ENCODE data around the gene KDM6B. TPM values are rescaled to one million over a fixed set of nuclear protein-coding genes. Genes with fewer than 3 reads are reported as not detected.

KDM6B gene
- total RNA-seq, 1 donor from 2014 or later: 121 TPM

GRCh38 chr17:7846765-7847661 is 13.0 kb downstream of the KDM6B start:
- Mint-ChIP-seq H3K9me3 (no peaks in the 10 kb centered on the region), H3K36me3 (ENCODE audit: low read depth) (peaks cover 68% of the 10 kb centered on the region), H3K27ac (peak overlapping the region; percentile 37), H3K4me3 (peak overlapping the region; percentile 99), H3K4me1 (peaks cover 40% of the 10 kb centered on the region), H3K27me3 (peaks cover 2% of the 10 kb centered on the region)
- intact Hi-C loops (cut with micrococcal nuclease): loop anchor here (10.0 kb wide), 2 partner anchors 338 to 612 kb away; partner anchors contain the start of genes DVL2 and PHF23
- no peak for DNase-seq

- H3K36me3 Mint-ChIP-seq (ENCODE audit: low read depth): peaks cover 73% of the 10 kb centered on the region
- intact Hi-C loops (cut with micrococcal nuclease): loop anchor here (10.0 kb wide), 2 partner anchors 337 to 613 kb away; partner anchors contain the start of genes DVL2 and PHF23
- no peak for DNase-seq
- no peaks in the 10 kb centered on the region for H3K27me3 Mint-ChIP-seq
- peak overlapping the region; percentile 43 for H3K4me3 Mint-ChIP-seq
- peaks cover 34% of the 10 kb centered on the region for H3K4me1 Mint-ChIP-seq
- no peaks in the 10 kb centered on the region for H3K9me3 Mint-ChIP-seq
- H3K27ac Mint-ChIP-seq: no peak overlapping the region
Measured at GRCh38 chr17:7848131-7848579, 14.1 kb downstream of the KDM6B start.

GRCh38 chr17:7848739-7849129 is 14.7 kb downstream of the KDM6B start:
- peaks cover 71% of the 10 kb centered on the region for H3K36me3 Mint-ChIP-seq (ENCODE audit: low read depth)
- no peaks in the 10 kb centered on the region for H3K9me3 Mint-ChIP-seq
- no peaks in the 10 kb centered on the region for H3K27me3 Mint-ChIP-seq
- intact Hi-C loops (cut with micrococcal nuclease): loop anchor here (10.0 kb wide), 2 partner anchors 336 to 614 kb away; partner anchors contain the start of genes DVL2 and PHF23
- DNase-seq: no peak
- H3K4me3 Mint-ChIP-seq: no peak overlapping the region
- peaks cover 31% of the 10 kb centered on the region for H3K4me1 Mint-ChIP-seq
- H3K27ac Mint-ChIP-seq: no peak overlapping the region

- peak; percentile 56 for DNase-seq
- Mint-ChIP-seq H3K9me3 (no peaks in the 10 kb centered on the region), H3K36me3 (ENCODE audit: low read depth) (peaks cover 71% of the 10 kb centered on the region), H3K4me3 (peak overlapping the region; percentile 50), H3K27me3 (no peaks in the 10 kb centered on the region), H3K4me1 (peaks cover 32% of the 10 kb centered on the region), H3K27ac (no peak overlapping the region)
- intact Hi-C loops (cut with micrococcal nuclease): loop anchor here (10.0 kb wide), 2 partner anchors 336 to 614 kb away; partner anchors contain the start of genes DVL2 and PHF23
Measured at GRCh38 chr17:7849130-7849750, 15.2 kb downstream of the KDM6B start.

GRCh38 chr17:7849751-7850504 is 15.9 kb downstream of the KDM6B start:
- peak; percentile 57 for DNase-seq
- intact Hi-C loops (cut with micrococcal nuclease): loop anchor here (10.0 kb wide), 3 partner anchors 105 to 615 kb away; partner anchors contain the start of genes DVL2 and PHF23
- Mint-ChIP-seq H3K36me3 (ENCODE audit: low read depth) (peaks cover 70% of the 10 kb centered on the region), H3K27me3 (no peaks in the 10 kb centered on the region), H3K4me3 (peak overlapping the region; percentile 50), H3K27ac (no peak overlapping the region), H3K9me3 (no peaks in the 10 kb centered on the region), H3K4me1 (peaks cover 32% of the 10 kb centered on the region)

- no peaks in the 10 kb centered on the region for H3K9me3 Mint-ChIP-seq
- peaks cover 32% of the 10 kb centered on the region for H3K4me1 Mint-ChIP-seq
- DNase-seq: no peak
- peaks cover 71% of the 10 kb centered on the region for H3K36me3 Mint-ChIP-seq (ENCODE audit: low read depth)
- peak overlapping the region; percentile 72 for H3K4me3 Mint-ChIP-seq
- H3K27ac Mint-ChIP-seq: peak overlapping the region; percentile 56
- intact Hi-C loops (cut with micrococcal nuclease): loop anchor here (1.0 to 10.0 kb wide), 4 partner anchors 9 to 106 kb away; partner anchors contain the start of gene KDM6B
- H3K27me3 Mint-ChIP-seq: no peaks in the 10 kb centered on the region
Measured at GRCh38 chr17:7850701-7851437, 16.9 kb downstream of the KDM6B start.

- H3K4me3 Mint-ChIP-seq: peak overlapping the region; percentile 72
- no peaks in the 10 kb centered on the region for H3K9me3 Mint-ChIP-seq
- H3K27me3 Mint-ChIP-seq: no peaks in the 10 kb centered on the region
- H3K27ac Mint-ChIP-seq: peak overlapping the region; percentile 56
- peaks cover 29% of the 10 kb centered on the region for H3K4me1 Mint-ChIP-seq
- intact Hi-C loops (cut with micrococcal nuclease): loop anchor here (1.0 to 10.0 kb wide), 4 partner anchors 9 to 107 kb away; partner anchors contain the start of gene KDM6B
- peak; percentile 98 for DNase-seq
- H3K36me3 Mint-ChIP-seq (ENCODE audit: low read depth): peaks cover 68% of the 10 kb centered on the region
Measured at GRCh38 chr17:7851438-7852261, 17.6 kb downstream of the KDM6B start.

- H3K36me3 Mint-ChIP-seq (ENCODE audit: low read depth): peaks cover 63% of the 10 kb centered on the region
- intact Hi-C loops (cut with micrococcal nuclease): loop anchor here (10.0 kb wide), 1 partner anchor 107 kb away; no protein-coding TSS in a partner anchor
- peaks cover 27% of the 10 kb centered on the region for H3K4me1 Mint-ChIP-seq
Measured at GRCh38 chr17:7852262-7852670, 18.2 kb downstream of the KDM6B start.

GRCh38 chr17:7852919-7853690 is 19.1 kb downstream of the KDM6B start:
- peak; percentile 57 for DNase-seq
- H3K27ac Mint-ChIP-seq: no peak overlapping the region
- H3K4me1 Mint-ChIP-seq: peaks cover 27% of the 10 kb centered on the region
- no peaks in the 10 kb centered on the region for H3K9me3 Mint-ChIP-seq
- H3K4me3 Mint-ChIP-seq: no peak overlapping the region
- intact Hi-C loops (cut with micrococcal nuclease): loop anchor here (10.0 kb wide), 1 partner anchor 108 kb away; no protein-coding TSS in a partner anchor
- no peaks in the 10 kb centered on the region for H3K27me3 Mint-ChIP-seq
- H3K36me3 Mint-ChIP-seq (ENCODE audit: low read depth): peaks cover 58% of the 10 kb centered on the region

More at GRCh38 chr17:7852262-7852670, 18.2 kb downstream of the KDM6B start:
- DNase-seq: no peak
- no peaks in the 10 kb centered on the region for H3K27me3 Mint-ChIP-seq
- no peaks in the 10 kb centered on the region for H3K9me3 Mint-ChIP-seq
- H3K27ac Mint-ChIP-seq: peak overlapping the region; percentile 20
- H3K4me3 Mint-ChIP-seq: peak overlapping the region; percentile 72

- H3K4me3 Mint-ChIP-seq: peak overlapping the region; percentile 26
Measured at GRCh38 chr17:7853691-7854038, 19.6 kb downstream of the KDM6B start.

GRCh38 chr17:7854078-7854777 is 20.2 kb downstream of the KDM6B start:
- Mint-ChIP-seq H3K4me3 (peak overlapping the region; percentile 26), H3K9me3 (no peaks in the 10 kb centered on the region), H3K27ac (no peak overlapping the region), H3K36me3 (ENCODE audit: low read depth) (peaks cover 61% of the 10 kb centered on the region), H3K27me3 (no peaks in the 10 kb centered on the region), H3K4me1 (peaks cover 30% of the 10 kb centered on the region)
- intact Hi-C loops (cut with micrococcal nuclease): loop anchor here (10.0 kb wide), 1 partner anchor 109 kb away; no protein-coding TSS in a partner anchor
- no peak for DNase-seq

More at GRCh38 chr17:7853691-7854038, 19.6 kb downstream of the KDM6B start:
- no peaks in the 10 kb centered on the region for H3K27me3 Mint-ChIP-seq
- DNase-seq: no peak
- peaks cover 27% of the 10 kb centered on the region for H3K4me1 Mint-ChIP-seq
- peaks cover 56% of the 10 kb centered on the region for H3K36me3 Mint-ChIP-seq (ENCODE audit: low read depth)
- intact Hi-C loops (cut with micrococcal nuclease): loop anchor here (10.0 kb wide), 1 partner anchor 109 kb away; no protein-coding TSS in a partner anchor
- no peaks in the 10 kb centered on the region for H3K9me3 Mint-ChIP-seq
- no peak overlapping the region for H3K27ac Mint-ChIP-seq

Measured in activated CD4-positive, alpha-beta T cell treated with anti-CD3 and anti-CD28 coated beads, Interleukin-2, amount 10 ng/mL, durations not matched to agents 24 days and 14 days (primary cell).